Smooth muscle cell (in vitro differentiated cells): ENCODE results near the gene HNRNPA1. TPM values are rescaled to one million over a fixed set of nuclear protein-coding genes. Genes with fewer than 3 reads are reported as not detected.

Experiments
- DNase-seq: peaks from one replicate; lab custom pipeline; 2025; ENCODE audit not compliant: unreplicated experiment; lab: John Stamatoyannopoulos, UW
- H2AFZ ChIP-seq: fragments of 200-600 bp; sonication (generic); 2 replicates; pipeline ENCODE4 v1.6.0; 2016; ENCODE audit warnings: antibody characterized with exemption, low read depth, mild to moderate bottlenecking
- H3F3A ChIP-seq: fragments of 200-600 bp; sonication (generic); 2 replicates; pipeline ENCODE4 v1.6.0; 2017; ENCODE audit warnings: antibody characterized with exemption, low read depth
- H3K27ac ChIP-seq: fragments of 200-600 bp; sonication (generic); 2 replicates; pipeline ENCODE4 v1.5.1; 2016; ENCODE audit warnings: low read depth, mild to moderate bottlenecking
- H3K27me3 ChIP-seq: fragments of 200-600 bp; sonication (generic); 2 replicates; pipeline ENCODE4 v1.6.1; 2016; ENCODE audit warnings: low read depth, mild to moderate bottlenecking
- H3K36me3 ChIP-seq: fragments of 200-600 bp; sonication (generic); 2 replicates; pipeline ENCODE4 v1.5.1; 2016; ENCODE audit warnings: low read depth
- H3K4me1 ChIP-seq: fragments of 200-600 bp; sonication (generic); 2 replicates; pipeline ENCODE4 v1.5.1; 2016; ENCODE audit warnings: low read depth
- H3K4me2 ChIP-seq: fragments of 200-600 bp; sonication (generic); 2 replicates; pipeline ENCODE4 v1.6.0; 2016; ENCODE audit warnings: mild to moderate bottlenecking
- H3K4me3 ChIP-seq: fragments of 200-600 bp; sonication (generic); 2 replicates; pipeline ENCODE4 v1.5.1; 2016; ENCODE audit warnings: mild to moderate bottlenecking
- H3K79me2 ChIP-seq: fragments of 200-600 bp; sonication (generic); 2 replicates; pipeline ENCODE4 v1.6.0; 2016; ENCODE audit warnings: low read depth, mild to moderate bottlenecking
- H3K9ac ChIP-seq: fragments of 200-600 bp; sonication (generic); 2 replicates; pipeline ENCODE4 v1.6.0; 2016; ENCODE audit warnings: low read depth
- H3K9me3 ChIP-seq: fragments of 200-600 bp; sonication (generic); replicated peaks from 2 replicates; pipeline ENCODE4 v1.5.1; 2016; ENCODE audit warnings: low read depth
- H4K20me1 ChIP-seq: fragments of 200-600 bp; sonication (generic); 2 replicates; pipeline ENCODE4 v1.6.0; 2016; ENCODE audit warnings: low read depth
- CTCF ChIP-seq: fragments of 200-600 bp; sonication (generic); IDR thresholded peaks from 2 replicates; pipeline ENCODE4 v1.5.1; 2017; ENCODE audit warnings: borderline replicate concordance, mild to moderate bottlenecking, antibody characterized with exemption; ENCODE audit not compliant: insufficient read depth, poor library complexity, severe bottlenecking
- WGBS: methylation state at CpG from one replicate; pipeline ENCODE4 v1.1.7; 2016; ENCODE audit warnings: low lambda C conversion rate; 5-methylcytosine and 5-hydroxymethylcytosine counted together
- polyA plus RNA-seq: library from polyadenylated mRNA; unstranded; fragments of >200 nt; fragmentation: Nextera tagmentation; extraction: Ambion mirVana; gene quantifications from 2 replicates; pipeline ENCODE4 v1.2.1, GENCODE V29; 2016
- total RNA-seq: library from RNA; depleted of rRNA; stranded (reverse); fragments of >200 nt; gene quantifications from 2 replicates; pipeline ENCODE4 v1.2.3, GENCODE V29; 2014

The HNRNPA1 gene
- total and polyA plus RNA-seq, 2 experiments from 2014 or later, result 378 to 440 TPM

GRCh38 chr12:54262403-54262925 lies 18.1 kb upstream of the HNRNPA1 start:
- peaks cover 37% of the 10 kb centered on the region for H3F3A ChIP-seq
- peaks cover 56% of the 10 kb centered on the region for H3K4me1 ChIP-seq
- no peak overlapping the region for H2AFZ ChIP-seq
- peak overlapping the region; percentile 84 for H3K27ac ChIP-seq
- no peaks in the 10 kb centered on the region for H3K9me3 ChIP-seq
- H3K4me2 ChIP-seq, result peak overlapping the region; percentile 45
- H3K27me3 ChIP-seq, result no peaks in the 10 kb centered on the region
- WGBS, result 14% methylated on average over 4 of the region's 4 CpGs
- peak overlapping the region; percentile 43 for H3K9ac ChIP-seq
- H3K4me3 ChIP-seq, result no peak overlapping the region
- peaks cover 56% of the 10 kb centered on the region for H3K79me2 ChIP-seq
- TF ChIP-seq CTCF, result no peak
- no peaks in the 10 kb centered on the region for H4K20me1 ChIP-seq
- H3K36me3 ChIP-seq, result no peaks in the 10 kb centered on the region
- no peak for DNase-seq

DNA sequence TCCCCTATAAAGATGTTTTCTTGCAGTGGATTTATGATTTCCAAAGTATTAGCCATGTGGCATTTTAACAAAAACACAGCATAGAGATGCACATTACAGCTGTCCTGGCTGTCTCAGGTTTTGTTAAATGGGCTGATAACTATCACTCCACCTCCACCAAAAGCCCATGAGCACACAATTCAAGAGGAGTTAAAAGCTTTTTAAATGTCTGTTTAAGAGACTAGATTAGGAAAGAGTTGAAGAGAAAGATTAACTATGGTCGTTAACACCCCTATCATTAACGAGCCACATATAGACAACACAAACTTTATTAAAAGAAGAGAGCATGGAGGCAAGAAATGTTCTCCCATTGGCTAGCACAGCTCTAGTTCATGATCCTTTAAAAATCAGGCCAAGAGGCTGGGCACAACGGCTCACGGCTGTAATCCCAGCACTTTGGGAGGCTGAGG lies 15.1 kb upstream of the HNRNPA1 start:
- DNase-seq, result no peak
- no peaks in the 10 kb centered on the region for H3K9me3 ChIP-seq
- no peak overlapping the region for H3K9ac ChIP-seq
- no peak overlapping the region for H3K4me2 ChIP-seq
- H3K4me3 ChIP-seq, result no peak overlapping the region
- H2AFZ ChIP-seq, result no peak overlapping the region
- H3K27me3 ChIP-seq, result no peaks in the 10 kb centered on the region
- no peaks in the 10 kb centered on the region for H4K20me1 ChIP-seq
- peaks cover 28% of the 10 kb centered on the region for H3K4me1 ChIP-seq
- WGBS, result 17% methylated on average over 4 of the region's 4 CpGs
- TF ChIP-seq CTCF, result no peak
- no peak overlapping the region for H3K27ac ChIP-seq
- H3K79me2 ChIP-seq, result peaks cover 65% of the 10 kb centered on the region
- H3F3A ChIP-seq, result peaks cover 24% of the 10 kb centered on the region
- no peaks in the 10 kb centered on the region for H3K36me3 ChIP-seq

DNA sequence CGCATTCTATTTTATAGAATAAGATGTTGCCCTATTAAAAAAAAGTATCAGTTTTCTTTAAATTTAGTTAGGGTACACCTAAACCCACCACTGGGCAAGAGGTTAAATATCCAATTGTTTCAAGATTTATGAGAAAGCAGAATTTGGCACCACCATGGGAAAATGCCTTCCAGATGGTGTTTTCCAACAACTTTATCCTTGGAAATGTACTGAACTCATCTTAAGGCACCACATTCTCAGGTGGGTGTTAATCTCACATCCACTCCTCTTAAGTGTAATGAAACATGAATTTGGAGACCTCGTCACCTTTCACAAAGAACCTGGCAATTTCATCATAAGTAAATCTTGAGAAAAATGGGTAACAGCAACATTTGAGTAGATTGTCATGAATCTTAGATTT lies 13.7 kb upstream of the HNRNPA1 start:
- no peak overlapping the region for H3K4me2 ChIP-seq
- DNase-seq, result no peak
- TF ChIP-seq CTCF, result no peak
- H3K4me3 ChIP-seq, result no peak overlapping the region
- H2AFZ ChIP-seq, result no peak overlapping the region
- no peaks in the 10 kb centered on the region for H3K9me3 ChIP-seq
- H3K27ac ChIP-seq, result no peak overlapping the region
- no peaks in the 10 kb centered on the region for H3K36me3 ChIP-seq
- H3K4me1 ChIP-seq, result peaks cover 15% of the 10 kb centered on the region
- WGBS, result 92% methylated on average over 2 of the region's 2 CpGs
- peaks cover 12% of the 10 kb centered on the region for H3F3A ChIP-seq
- no peaks in the 10 kb centered on the region for H3K27me3 ChIP-seq
- H3K79me2 ChIP-seq, result peaks cover 55% of the 10 kb centered on the region
- H4K20me1 ChIP-seq, result no peaks in the 10 kb centered on the region
- no peak overlapping the region for H3K9ac ChIP-seq

GRCh38 chr12:54270345-54270744 lies 10.2 kb upstream of the HNRNPA1 start:
- no peak overlapping the region for H3K4me2 ChIP-seq
- H3K9me3 ChIP-seq, result no peaks in the 10 kb centered on the region
- no peak overlapping the region for H3K4me3 ChIP-seq
- no peak overlapping the region for H2AFZ ChIP-seq
- no peak overlapping the region for H3K27ac ChIP-seq
- H3F3A ChIP-seq, result peaks cover 7% of the 10 kb centered on the region
- H3K36me3 ChIP-seq, result peaks cover 5% of the 10 kb centered on the region
- H3K27me3 ChIP-seq, result no peaks in the 10 kb centered on the region
- H4K20me1 ChIP-seq, result no peaks in the 10 kb centered on the region
- H3K9ac ChIP-seq, result no peak overlapping the region
- peaks cover 64% of the 10 kb centered on the region for H3K79me2 ChIP-seq
- DNase-seq, result no peak
- 91% methylated on average over 2 of the region's 2 CpGs for WGBS
- no peak for TF ChIP-seq CTCF
- H3K4me1 ChIP-seq, result no peaks in the 10 kb centered on the region
